Naive thymus-derived CD8-positive, alpha-beta T cell (primary cell): Measurements from ENCODE around the gene NINL. TPM values are rescaled to one million over a fixed set of nuclear protein-coding genes. Genes with fewer than 3 reads are reported as not detected.

Source experiments
- ATAC-seq, 2 donors: fragments of 150-1000 bp; cut with Tn5 transposase in 1 of 2; sonication (Bioruptor Pico), chemical (Tn5 transposase) in 1 of 2; 1 replicate in 1 of 2; 2 replicates in 1 of 2; pipeline ENCODE4 v1.10.0; 2021; ENCODE audit warnings: mild to moderate bottlenecking in 2 of 2, moderate library complexity in 2 of 2
- POLR2A ChIA-PET: fragments of 350-600 bp; sonication (Branson Sonifier 250); formaldehyde crosslinking; loops from one replicate; lab custom pipeline; 2021; ENCODE audit warnings: antibody characterized with exemption; lab: Charles Lee
- DNase-seq, 10 donors: peaks; one replicate each; pipeline versions ENCODE4 v3.0.0 to v3.0.0-alpha.2; 2020 to 2022
- H3K27ac Mint-ChIP-seq, 10 donors: one replicate each; pipeline ENCODE4 v1.8.0; 2020 to 2022; ENCODE audit warnings: mild to moderate bottlenecking in 10 of 10, mixed read lengths in 10 of 10, moderate library complexity in 4 of 10, inconsistent platforms in 1 of 10
- H3K27me3 Mint-ChIP-seq, 5 donors: one replicate each; pipeline ENCODE4 v1.8.0; 2021 to 2022; ENCODE audit warnings: mixed read lengths in 5 of 5
- H3K36me3 Mint-ChIP-seq, 3 donors: one replicate each; pipeline ENCODE4 v1.8.0; 2020 to 2022; ENCODE audit warnings: mixed read lengths in 3 of 3, mild to moderate bottlenecking in 2 of 3, inconsistent platforms in 1 of 3
- H3K4me1 Mint-ChIP-seq, 4 donors: one replicate each; pipeline ENCODE4 v1.8.0; 2021 to 2022; ENCODE audit warnings: mixed read lengths in 4 of 4
- H3K4me3 Mint-ChIP-seq, 10 donors: one replicate each; pipeline ENCODE4 v1.8.0; 2020 to 2022; ENCODE audit warnings: mild to moderate bottlenecking in 10 of 10, mixed read lengths in 10 of 10, moderate library complexity in 6 of 10, inconsistent platforms in 1 of 10
- H3K9me3 Mint-ChIP-seq, 9 donors: one replicate each; pipeline ENCODE4 v1.8.0; 2020 to 2022; ENCODE audit warnings: mixed read lengths in 9 of 9, mild to moderate bottlenecking in 3 of 9, inconsistent platforms in 1 of 9, moderate library complexity in 1 of 9
- polyA plus RNA-seq, 3 donors: library from polyadenylated mRNA; unstranded; fragments of 300-500 nt; fragmentation: Illumina TruSeq; gene quantifications; one replicate each; pipeline ENCODE4 v1.2.3, GENCODE V29; 2021
- total RNA-seq, 8 experiments: library from RNA in 2 of 8; stranded (reverse) in 2 of 8; gene quantifications; one replicate each; pipeline ENCODE4 v1.2.3 and lab custom pipeline; 2021 to 2026

The NINL gene
- total and polyA plus RNA-seq, 5 experiments from 2014 or later: 0.21 to 6.8 (median 0.96) TPM

DNA sequence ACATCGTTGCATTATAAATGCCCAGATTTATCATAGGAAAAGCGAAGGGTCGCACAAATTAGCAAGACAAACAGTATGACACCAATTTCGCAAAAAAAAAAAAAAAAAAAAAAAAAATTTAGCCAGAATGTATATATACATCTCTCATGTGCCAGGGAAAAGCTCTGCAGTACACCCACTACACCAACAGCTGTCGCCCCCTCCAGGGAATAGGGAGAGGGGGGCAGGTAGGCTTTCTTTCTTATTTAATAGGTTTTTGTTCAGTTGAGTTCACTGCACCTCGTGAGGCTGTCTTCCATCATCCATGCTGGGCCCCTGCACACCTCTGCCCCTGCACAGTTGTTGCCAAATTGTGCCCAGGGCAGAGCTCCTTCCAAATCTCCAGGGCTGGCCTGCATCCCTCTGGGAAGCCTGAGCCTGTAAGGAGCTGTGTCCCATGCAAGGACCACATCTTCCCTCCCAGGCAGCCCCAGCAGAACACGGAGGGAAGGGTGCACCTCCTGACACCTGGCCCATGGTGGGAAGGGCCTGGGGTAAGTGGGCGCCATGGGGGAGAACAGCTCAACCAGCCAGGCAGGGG lies 85.4 kb downstream of the NINL start:
- no peaks in the 10 kb centered on the region for H3K27me3 Mint-ChIP-seq
- H3K4me3 Mint-ChIP-seq: no peak overlapping the region
- H3K9me3 Mint-ChIP-seq: no peaks in the 10 kb centered on the region
- no peak for DNase-seq
- peaks cover 0 to 3% (median 2%) of the 10 kb centered on the region in 3 donors for H3K36me3 Mint-ChIP-seq
- ATAC-seq: no peak
- peak overlapping the region in 1 of 10 donors; percentile 22 for H3K27ac Mint-ChIP-seq
- H3K4me1 Mint-ChIP-seq: peaks cover 0 to 2% (median 0%) of the 10 kb centered on the region in 4 donors
- POLR2A ChIA-PET: no interaction called here

- Mint-ChIP-seq H3K4me3 (no peak overlapping the region), H3K9me3 (no peaks in the 10 kb centered on the region), H3K4me1 (peaks cover 0 to 2% (median 0%) of the 10 kb centered on the region in 4 donors), H3K36me3 (no peaks in the 10 kb centered on the region), H3K27me3 (no peaks in the 10 kb centered on the region), H3K27ac (no peak overlapping the region)
- POLR2A ChIA-PET: no interaction called here
- ATAC-seq (no peak), DNase-seq (no peak)
These were observed 86.3 kb downstream of the NINL start for GRCh38 chr20:25499031-25499430.

DNA sequence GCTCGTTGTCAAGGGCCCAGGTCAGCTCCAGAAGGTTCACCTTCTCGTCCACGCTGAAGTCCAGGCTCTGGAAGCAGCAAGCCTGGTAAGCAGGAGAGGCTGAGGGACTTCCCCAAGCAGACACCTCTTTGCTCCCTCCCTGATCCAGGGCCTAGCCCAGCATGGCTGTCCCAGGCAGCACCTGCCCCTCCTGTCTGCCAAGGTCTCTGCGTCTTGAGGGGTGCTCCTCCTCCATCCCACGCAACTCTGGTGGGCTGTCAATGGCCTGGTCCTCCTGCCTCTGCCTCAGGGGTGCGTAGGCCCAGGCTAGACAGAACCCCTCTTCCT lies 87.1 kb downstream of the NINL start:
- H3K9me3 Mint-ChIP-seq: no peaks in the 10 kb centered on the region
- POLR2A ChIA-PET: no interaction called here
- ATAC-seq: no peak
- H3K27ac Mint-ChIP-seq: no peak overlapping the region
- DNase-seq: no peak
- H3K4me1 Mint-ChIP-seq: peaks cover 0 to 2% (median 0%) of the 10 kb centered on the region in 4 donors
- H3K27me3 Mint-ChIP-seq: no peaks in the 10 kb centered on the region
- H3K36me3 Mint-ChIP-seq: no peaks in the 10 kb centered on the region
- no peak overlapping the region for H3K4me3 Mint-ChIP-seq

- H3K4me1 Mint-ChIP-seq: peaks cover 0 to 2% (median 0%) of the 10 kb centered on the region in 4 donors
- no peaks in the 10 kb centered on the region for H3K36me3 Mint-ChIP-seq
- POLR2A ChIA-PET: no interaction called here
- ATAC-seq (no peak), DNase-seq (no peak)
- no peaks in the 10 kb centered on the region for H3K9me3 Mint-ChIP-seq
- H3K4me3 Mint-ChIP-seq: no peak overlapping the region
- no peaks in the 10 kb centered on the region for H3K27me3 Mint-ChIP-seq
- H3K27ac Mint-ChIP-seq: no peak overlapping the region
These were observed 87.6 kb downstream of the NINL start for GRCh38 chr20:25497586-25498279.

- ATAC-seq (no peak), DNase-seq (no peak)
- Mint-ChIP-seq H3K4me1 (peaks cover 0 to 2% (median 0%) of the 10 kb centered on the region in 4 donors), H3K9me3 (no peaks in the 10 kb centered on the region), H3K27me3 (no peaks in the 10 kb centered on the region), H3K36me3 (no peaks in the 10 kb centered on the region), H3K4me3 (no peak overlapping the region), H3K27ac (peak overlapping the region in 1 of 10 donors; percentile 22)
- POLR2A ChIA-PET: no interaction called here
These were observed 88.3 kb downstream of the NINL start for GRCh38 chr20:25496968-25497401.

DNA sequence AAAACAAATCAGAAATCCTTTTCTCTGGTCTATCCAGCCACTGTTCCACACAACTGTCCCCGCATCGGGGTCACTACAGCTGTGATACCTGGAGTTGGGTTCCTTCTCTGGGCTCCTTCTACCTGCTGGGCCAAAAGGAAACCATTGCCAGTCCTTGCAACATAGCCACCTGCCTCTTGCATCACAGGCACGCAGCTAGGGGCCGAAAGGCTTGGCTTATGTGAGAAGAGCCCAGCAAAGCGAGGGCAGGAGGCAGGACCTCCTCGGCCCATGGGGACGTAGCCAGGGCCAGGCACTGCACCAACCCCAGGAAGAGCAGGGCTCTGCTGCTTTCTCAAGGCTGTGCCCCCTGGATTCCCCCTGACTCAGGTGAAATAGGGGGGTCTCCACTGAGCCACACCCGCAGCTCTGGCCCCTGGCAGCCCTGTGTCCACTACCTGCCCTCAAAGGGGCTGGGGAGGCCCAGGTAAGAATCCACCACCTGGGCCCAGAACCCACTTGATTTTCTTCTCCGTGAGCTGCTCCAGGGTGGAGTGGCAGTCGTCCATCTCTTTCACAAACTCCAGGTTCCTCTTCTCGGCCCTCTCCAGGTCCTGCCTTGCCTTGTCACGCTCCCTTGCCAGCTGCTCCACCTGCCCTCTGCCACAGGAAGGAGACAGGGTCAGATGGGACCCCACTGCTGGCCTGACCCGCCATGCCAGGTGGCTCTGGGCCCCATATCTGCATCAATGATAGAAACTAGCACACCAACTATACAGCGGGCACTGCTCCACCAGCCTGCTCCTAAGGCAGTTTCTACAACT lies 89.0 kb downstream of the NINL start:
- Mint-ChIP-seq H3K36me3 (no peaks in the 10 kb centered on the region), H3K9me3 (no peaks in the 10 kb centered on the region), H3K4me1 (peaks cover 0 to 2% (median 0%) of the 10 kb centered on the region in 4 donors), H3K27ac (peak overlapping the region in 2 of 10 donors; percentile 15 to 22), H3K27me3 (no peaks in the 10 kb centered on the region), H3K4me3 (no peak overlapping the region)
- no peak for DNase-seq
- POLR2A ChIA-PET: no interaction called here
- ATAC-seq: no peak

DNA sequence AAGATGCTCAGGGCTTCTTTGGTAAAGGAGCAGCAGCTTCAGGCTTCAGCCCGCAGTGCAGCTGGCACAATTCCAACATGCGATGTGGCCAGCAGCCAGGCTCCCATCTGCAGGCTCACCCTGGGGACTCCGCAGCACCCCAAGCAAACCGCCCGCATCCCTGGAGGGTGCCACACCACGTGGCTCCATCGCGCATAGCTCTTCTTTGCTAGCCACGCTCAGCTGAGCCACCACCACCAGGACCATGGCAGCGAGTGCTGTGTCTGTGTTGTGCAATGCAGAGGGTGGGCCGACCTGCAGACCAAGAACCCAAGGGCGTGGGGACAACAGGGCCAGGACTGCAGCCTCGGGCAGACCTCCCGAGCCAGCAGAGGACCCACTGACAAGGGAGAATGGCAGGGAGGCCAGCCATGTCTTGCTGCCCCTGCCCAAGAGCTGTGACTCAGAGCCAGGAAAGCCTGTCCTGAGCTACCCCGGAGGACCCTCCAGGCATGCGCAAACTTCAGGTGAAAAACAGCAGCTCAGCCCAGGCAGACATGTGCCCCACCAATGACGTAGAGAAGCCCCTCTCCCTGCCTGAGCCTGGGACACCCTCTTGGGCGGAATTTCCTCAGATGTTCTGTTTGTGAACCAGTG lies 90.0 kb downstream of the NINL start:
- no peaks in the 10 kb centered on the region for H3K9me3 Mint-ChIP-seq
- POLR2A ChIA-PET: no interaction called here
- no peak for ATAC-seq
- no peaks in the 10 kb centered on the region for H3K27me3 Mint-ChIP-seq
- H3K4me3 Mint-ChIP-seq: no peak overlapping the region
- no peak for DNase-seq
- H3K27ac Mint-ChIP-seq: no peak overlapping the region
- no peaks in the 10 kb centered on the region for H3K4me1 Mint-ChIP-seq
- no peaks in the 10 kb centered on the region for H3K36me3 Mint-ChIP-seq

DNA sequence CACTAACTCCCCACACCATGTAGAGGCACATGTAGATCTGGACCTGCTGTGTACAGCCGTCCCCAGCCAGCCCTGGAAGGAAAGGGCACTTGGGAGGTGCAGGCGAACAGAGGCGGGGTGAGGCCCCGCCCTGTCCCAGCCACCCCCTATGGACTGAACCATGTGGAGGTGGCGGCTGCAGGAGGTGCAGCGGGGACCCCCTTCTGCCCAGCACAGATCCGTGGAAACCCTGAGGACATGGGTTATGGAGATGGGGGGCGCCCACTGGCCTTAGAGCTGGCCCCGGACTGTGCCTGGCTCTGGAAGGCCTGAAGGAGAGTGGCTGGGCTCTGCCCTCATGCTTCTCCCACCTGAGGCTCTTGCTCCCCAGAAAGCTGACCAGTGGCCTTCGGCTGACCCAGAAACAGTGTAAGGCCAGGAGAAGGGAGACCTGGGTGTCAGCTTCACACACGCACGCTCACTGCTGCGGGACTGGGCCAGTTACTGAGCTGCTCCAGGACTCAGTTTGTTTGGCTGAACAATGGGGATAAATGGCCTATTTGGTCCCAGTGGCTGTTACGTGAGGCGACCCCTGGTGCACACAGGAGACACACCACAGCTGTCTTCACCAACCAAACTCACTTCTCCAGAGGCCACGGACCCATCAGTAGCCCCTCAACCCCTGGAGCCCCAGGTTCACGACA lies 90.7 kb downstream of the NINL start:
- Mint-ChIP-seq H3K27me3 (no peaks in the 10 kb centered on the region), H3K4me3 (no peak overlapping the region), H3K9me3 (no peaks in the 10 kb centered on the region), H3K27ac (no peak overlapping the region), H3K36me3 (no peaks in the 10 kb centered on the region), H3K4me1 (no peaks in the 10 kb centered on the region)
- DNase-seq: no peak
- POLR2A ChIA-PET: no interaction called here
- ATAC-seq: no peak

GRCh38 chr20:25493748-25494505 lies 91.4 kb downstream of the NINL start:
- Mint-ChIP-seq H3K4me3 (no peak overlapping the region), H3K4me1 (no peaks in the 10 kb centered on the region), H3K27me3 (no peaks in the 10 kb centered on the region), H3K36me3 (no peaks in the 10 kb centered on the region), H3K27ac (no peak overlapping the region), H3K9me3 (no peaks in the 10 kb centered on the region)
- POLR2A ChIA-PET: no interaction called here
- ATAC-seq (no peak), DNase-seq (no peak)

GRCh38 chr20:25493137-25493536 lies 92.2 kb downstream of the NINL start:
- no peaks in the 10 kb centered on the region for H3K9me3 Mint-ChIP-seq
- no peak overlapping the region for H3K27ac Mint-ChIP-seq
- DNase-seq (no peak), ATAC-seq (no peak)
- POLR2A ChIA-PET: no interaction called here
- no peak overlapping the region for H3K4me3 Mint-ChIP-seq
- no peaks in the 10 kb centered on the region for H3K4me1 Mint-ChIP-seq
- H3K27me3 Mint-ChIP-seq: no peaks in the 10 kb centered on the region
- no peaks in the 10 kb centered on the region for H3K36me3 Mint-ChIP-seq

- Mint-ChIP-seq H3K4me3 (no peak overlapping the region), H3K27me3 (no peaks in the 10 kb centered on the region), H3K9me3 (no peaks in the 10 kb centered on the region), H3K36me3 (no peaks in the 10 kb centered on the region), H3K27ac (no peak overlapping the region), H3K4me1 (peaks cover under 1 to 4% (median 2%) of the 10 kb centered on the region in 4 donors)
- no peak for DNase-seq
- POLR2A ChIA-PET: no interaction called here
- no peak for ATAC-seq
These were observed 93.8 kb downstream of the NINL start for GRCh38 chr20:25491446-25492038.
